NOMO-1 treated with dmso at 0.1 percent for 144 hours (cell line): ENCODE data around the gene DGCR2.
"Not testable (repeated sequence)": the region's sequence is repeated elsewhere in the genome, so short reads cannot be mapped to it uniquely, and the experiment has no call there.

Source experiments
- DNase-seq: peaks from one replicate; lab custom pipeline; 2025; ENCODE audit not compliant: unreplicated experiment; lab: John Stamatoyannopoulos, UW

Gene DGCR2

DNA sequence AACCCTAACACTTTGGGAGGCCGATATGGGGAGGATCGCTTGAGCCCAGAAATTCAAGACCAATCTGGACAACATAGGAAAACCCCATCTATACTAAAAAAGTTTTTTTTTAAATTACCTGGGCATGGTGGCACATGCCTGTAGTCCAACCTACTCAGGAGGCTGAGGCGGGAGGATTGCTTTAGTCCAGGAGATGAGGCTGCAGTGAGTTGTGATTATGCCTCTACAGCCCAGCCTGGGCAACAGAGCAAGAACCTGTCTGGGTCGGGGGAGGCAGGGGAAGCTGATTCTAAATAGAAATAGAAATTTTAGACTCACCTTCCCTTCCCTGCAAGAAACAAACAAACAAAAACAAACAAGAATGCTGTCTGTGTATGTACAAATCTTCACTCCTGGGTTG is 133.3 kb downstream of the DGCR2 start:
- DNase-seq = no peak

DNA sequence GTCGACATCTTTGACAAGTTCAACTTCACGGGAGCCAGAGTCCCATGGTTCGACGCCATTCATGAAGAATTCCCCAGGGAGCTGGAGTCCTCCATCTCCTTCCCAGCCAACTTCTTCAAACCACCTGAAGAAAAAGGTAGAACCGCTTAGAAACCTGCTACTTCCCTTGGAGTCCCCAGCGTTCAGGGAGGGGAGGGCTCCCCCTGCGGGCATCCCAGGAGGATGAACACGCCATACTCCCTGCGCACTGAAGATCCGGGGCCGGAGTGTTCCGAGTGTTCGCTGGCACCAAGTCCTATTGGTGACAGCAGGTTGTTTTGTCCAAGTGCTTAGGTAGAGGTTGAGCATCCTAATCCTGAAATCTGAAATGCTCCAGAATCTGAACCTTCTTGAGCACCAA is 134.4 kb downstream of the DGCR2 start:
- no peak for DNase-seq

DNA sequence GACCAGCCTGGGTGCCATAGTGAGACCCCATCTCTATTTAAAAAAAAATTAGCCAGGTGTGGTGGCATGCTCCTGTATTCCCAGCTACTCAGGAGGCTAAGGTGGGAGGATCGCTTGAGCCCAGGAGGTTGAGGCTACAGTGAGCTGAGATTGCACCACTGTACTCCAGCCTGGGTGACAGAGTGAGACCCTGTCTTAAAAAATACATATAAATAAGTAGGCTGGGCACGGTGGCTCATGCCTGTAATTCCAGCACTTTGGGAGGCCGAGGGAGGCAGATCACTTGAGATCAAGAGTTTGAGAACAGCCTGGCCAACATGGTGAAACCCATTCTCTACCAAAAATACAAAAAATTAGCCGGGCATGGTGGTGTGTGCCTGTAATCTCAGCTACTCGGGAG is 135.1 kb downstream of the DGCR2 start:
- DNase-seq = not testable (repeated sequence)
